ENCODE results near the gene KRTAP10-6. TPM values are rescaled to one million over a fixed set of nuclear protein-coding genes. Genes with fewer than 3 reads are reported as not detected.

KRTAP10-6 gene
- total and polyA plus RNA-seq, 2 of the 8 experiments (the other 6 are each of a cell fraction or from before 2014, with no cell fraction given) = 0.12 TPM; not detected in 1

DNA sequence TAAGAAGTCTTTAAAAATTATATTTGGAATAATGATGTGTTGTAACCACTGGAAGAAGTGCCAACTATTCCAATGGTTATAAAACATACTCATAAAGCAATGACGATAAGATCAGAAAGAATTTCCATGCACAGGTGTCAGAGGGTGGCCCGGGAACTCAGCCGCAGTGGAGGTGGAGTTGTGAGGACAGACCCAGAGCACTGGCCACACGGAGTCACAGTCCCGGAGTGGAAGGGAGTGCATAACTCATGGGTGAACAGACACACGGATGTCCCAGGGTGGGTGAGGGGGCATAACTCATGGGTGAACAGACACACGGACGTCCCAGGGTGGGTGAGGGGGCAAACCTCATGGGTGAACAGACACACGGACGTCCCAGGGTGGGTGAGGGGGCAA lies 16.3 kb downstream of the KRTAP10-6 start:
- no peak overlapping the region for H3K27ac ChIP-seq (ENCODE audit: low read depth, low read length)
- FAIRE-seq (no peak), DNase-seq (ENCODE audit: low read depth in 1 of 2, low spot score in 2 of 2) (no peak)
- no peak overlapping the region for H3K14ac ChIP-seq (ENCODE audit: insufficient read length)
- H3K18ac ChIP-seq (ENCODE audit: extremely low read depth, low read length) = no peak overlapping the region
- no peaks in the 10 kb centered on the region; the same call in 1 of the 2 replicates for H3K23me2 ChIP-seq (ENCODE audit: low read depth, low read length)
- peaks cover 11 to 13% of the 10 kb centered on the region in 2 experiments; a peak in 3 of 4 replicates for H3K9me3 ChIP-seq (ENCODE audit: insufficient read depth in 2 of 2, low read depth in 1 of 2, low read length in 1 of 2)
- H2AFZ ChIP-seq (ENCODE audit: low read length) = no peak overlapping the region
- H2BK120ac ChIP-seq (replicated peaks; ENCODE audit: low read depth, low read length) = no peak overlapping the region
- H2BK5ac ChIP-seq (ENCODE audit: low read depth, low read length) = no peak overlapping the region
- H4K5ac ChIP-seq (ENCODE audit: insufficient read length, low read depth, low read length) = no peak overlapping the region
- ChIA-PET POLR2A (ENCODE audit: partially characterized antibody) (no interaction called here), CTCF (ENCODE audit: partially characterized antibody) (no interaction called here)
- no peak overlapping the region for H3K4me3 ChIP-seq (ENCODE audit: extremely low read depth in 1 of 4, insufficient read depth in 2 of 4, low read depth in 3 of 4, low read length in 4 of 4)
- no peaks in the 10 kb centered on the region for H3K79me2 ChIP-seq (ENCODE audit: control insufficient read depth in 1 of 2, insufficient read depth in 2 of 2, low read length in 2 of 2)
- peaks cover 0 to 8% (median 0%) of the 10 kb centered on the region in 4 experiments; a peak in 1 of 7 replicates for H3K4me1 ChIP-seq (replicated peaks in 1 of 4; ENCODE audit: control insufficient read depth in 3 of 4, insufficient read depth in 4 of 4, low read length in 3 of 4)
- WGBS, 2 experiments (ENCODE audit: extremely low coverage in 1 of 2, insufficient coverage in 1 of 2, insufficient read length in 1 of 2, insufficient replicate concordance in 2 of 2, low coverage in 1 of 2, low lambda C conversion rate in 2 of 2, missing lambda C conversion rate in 1 of 2) = 94% methylated on average over 10 of the region's 10 CpGs; no CpG with 5 or more reads in 1 of the 2 experiments
- H2BK12ac ChIP-seq (ENCODE audit: low read depth, low read length) = no peak overlapping the region
- no peak overlapping the region for H3K23ac ChIP-seq (ENCODE audit: insufficient read length)
- H3K4ac ChIP-seq (replicated peaks; ENCODE audit: insufficient read length, low read depth, low read length) = no peak overlapping the region
- no peak overlapping the region for H4K91ac ChIP-seq (replicated peaks; ENCODE audit: insufficient read length, low read length)
- H2BK15ac ChIP-seq (ENCODE audit: low read length) = no peak overlapping the region
- no peaks in the 10 kb centered on the region for H4K20me1 ChIP-seq (replicated peaks in 1 of 2; ENCODE audit: control insufficient read depth in 1 of 2, insufficient read depth in 2 of 2, low read length in 2 of 2)
- H3K9ac ChIP-seq (replicated peaks in 1 of 4; ENCODE audit: extremely low read depth in 1 of 4, low read depth in 3 of 4, low read length in 3 of 4) = no peak overlapping the region
- H3K56ac ChIP-seq (replicated peaks; ENCODE audit: insufficient read length, low read depth, low read length) = no peak overlapping the region
- no peaks in the 10 kb centered on the region for H3K79me1 ChIP-seq (ENCODE audit: low read depth, low read length)
- no peaks in the 10 kb centered on the region for H3K36me3 ChIP-seq (ENCODE audit: control insufficient read depth in 2 of 4, insufficient read depth in 4 of 4, low read length in 3 of 4)
- H2BK20ac ChIP-seq (ENCODE audit: low read length) = no peak overlapping the region
- H3K4me2 ChIP-seq (ENCODE audit: insufficient read depth in 1 of 2, low read depth in 2 of 2, low read length in 2 of 2) = no peak overlapping the region
- no peak overlapping the region for H4K8ac ChIP-seq (ENCODE audit: extremely low read depth, insufficient read depth, low read length)
- H3K27me3 ChIP-seq (replicated peaks in 1 of 4; ENCODE audit: control insufficient read depth in 3 of 4, extremely low read depth in 1 of 4, insufficient read depth in 3 of 4, low read length in 3 of 4) = no peaks in the 10 kb centered on the region; a peak in 1 of 7 replicates
- no peak overlapping the region for H2AK5ac ChIP-seq (ENCODE audit: low read depth, low read length)
- TF ChIP-seq, protein P1, sequence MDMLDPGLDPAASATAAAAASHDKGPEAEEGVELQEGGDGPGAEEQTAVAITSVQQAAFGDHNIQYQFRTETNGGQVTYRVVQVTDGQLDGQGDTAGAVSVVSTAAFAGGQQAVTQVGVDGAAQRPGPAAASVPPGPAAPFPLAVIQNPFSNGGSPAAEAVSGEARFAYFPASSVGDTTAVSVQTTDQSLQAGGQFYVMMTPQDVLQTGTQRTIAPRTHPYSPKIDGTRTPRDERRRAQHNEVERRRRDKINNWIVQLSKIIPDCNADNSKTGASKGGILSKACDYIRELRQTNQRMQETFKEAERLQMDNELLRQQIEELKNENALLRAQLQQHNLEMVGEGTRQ (IDR thresholded peaks at IDR 0.05; ENCODE audit: low read length) = no peak
- TF ChIP-seq CHD2 (IDR thresholded peaks at IDR 0.05; ENCODE audit: low read length) (no peak), RNF2 (IDR thresholded peaks at IDR 0.05; ENCODE audit: borderline replicate concordance, low read depth, low read length, missing control alignments, poor library complexity, severe bottlenecking) (no peak), TBP (IDR thresholded peaks at IDR 0.05; ENCODE audit: low read depth, low read length) (no peak), JUND (IDR thresholded peaks at IDR 0.05; ENCODE audit: low read length) (no peak), FOSL1 (IDR thresholded peaks at IDR 0.05; ENCODE audit: insufficient read depth, low read depth, low read length) (no peak), SRF (IDR thresholded peaks at IDR 0.05; ENCODE audit: low read depth, low read length) (no peak), RBBP5 (IDR thresholded peaks at IDR 0.05; ENCODE audit: borderline replicate concordance, low read depth, low read length) (no peak), EZH2 (IDR thresholded peaks at IDR 0.05; ENCODE audit: low read depth, low read length, severe bottlenecking) (no peak), KDM5A (IDR thresholded peaks at IDR 0.05; ENCODE audit: low read length) (no peak), KDM1A (IDR thresholded peaks at IDR 0.05; ENCODE audit: borderline replicate concordance, low read length) (no peak), BCL11A (IDR thresholded peaks at IDR 0.05; ENCODE audit: low read depth in 2 of 2, low read length in 2 of 2) (no peak), RFX5 (IDR thresholded peaks at IDR 0.05; ENCODE audit: borderline replicate concordance, low read depth, low read length) (no peak)
